GM12878 (cell line): ENCODE results near the gene EPHA8. TPM values are rescaled to one million over a fixed set of nuclear protein-coding genes. Genes with fewer than 3 reads are reported as not detected.

Experiments
- ATAC-seq: fragments of 200-7000 bp; cut with Tn5 transposase; 3 replicates; pipeline ENCODE4 v1.9.1; 2020; ENCODE audit warnings: mild to moderate bottlenecking, moderate library complexity
- BruUV-seq: library from RNA; stranded (reverse); fragments of 400-500 nt; replicated peaks from 2 replicates; lab custom pipeline; 2021; lab: Mats Ljungman, UMichigan
- CTCF ChIA-PET: fragments of 300-600 bp; sonication (Branson Sonifier 250); formaldehyde crosslinking; extraction: SDS; loops from one replicate; lab custom pipeline; 2021; ENCODE audit warnings: inconsistent platforms; lab: Yijun Ruan, JAX
- POLR2A ChIA-PET: fragments of 350-600 bp; formaldehyde crosslinking; extraction: SDS; loops from one replicate; lab custom pipeline; 2021; ENCODE audit warnings: inconsistent platforms; lab: Charles Lee
- RAD21 ChIA-PET: fragments of 300-600 bp; sonication (Branson Sonifier 250); formaldehyde crosslinking; loops from one replicate; lab custom pipeline; 2023; ENCODE audit warnings: antibody characterized with exemption; ENCODE audit not compliant: unreplicated experiment; lab: Charles Lee
- SMC1A ChIA-PET: fragments of 300-600 bp; sonication (Branson Sonifier 250); formaldehyde crosslinking; loops from one replicate; lab custom pipeline; 2023; ENCODE audit not compliant: unreplicated experiment, uncharacterized antibody; lab: Charles Lee
- DNase-seq: peaks from one replicate; pipeline ENCODE4 v3.0.0-alpha.2; 2011; ENCODE audit warnings: low read depth, low spot score
- FAIRE-seq: peaks from 3 replicates; lab custom pipeline; 2011; peaks lifted over from hg19 to GRCh38; lab: Jason Lieb, UNC
- H2AFZ ChIP-seq: 2 replicates; pipeline ENCODE4 v1.6.0; 2011; ENCODE audit warnings: low read depth, low read length, control low read depth; ENCODE audit not compliant: control insufficient read depth
- H3K27ac ChIP-seq: 2 replicates; pipeline ENCODE4 v1.5.1; 2011; ENCODE audit warnings: control low read depth; ENCODE audit not compliant: control insufficient read depth, insufficient read depth
- H3K27me3 ChIP-seq, 2 experiments: replicated peaks in 1 of 2; 2 replicates each; pipeline versions ENCODE4 v1.6.0 to v1.6.1; 2011; ENCODE audit warnings: low read length in 1 of 2; ENCODE audit not compliant: control insufficient read depth in 2 of 2, insufficient read depth in 2 of 2
- H3K36me3 ChIP-seq, 2 experiments: 2 replicates each; pipeline ENCODE4 v1.5.1; 2011; ENCODE audit warnings: low read length in 1 of 2; ENCODE audit not compliant: control insufficient read depth in 2 of 2, insufficient read depth in 2 of 2
- H3K4me1 ChIP-seq: 2 replicates; pipeline ENCODE4 v1.6.1; 2011; ENCODE audit warnings: mild to moderate bottlenecking, low read length, moderate library complexity, mixed read lengths; ENCODE audit not compliant: control insufficient read depth, insufficient read depth
- H3K4me2 ChIP-seq: 2 replicates; pipeline ENCODE4 v1.6.0; 2011; ENCODE audit warnings: control low read depth; ENCODE audit not compliant: control insufficient read depth, insufficient read depth
- H3K4me3 ChIP-seq: fragments of 200-600 bp; sonication (generic); 2 replicates; pipeline ENCODE4 v1.5.1; 2016
- H3K79me2 ChIP-seq: 2 replicates; pipeline ENCODE4 v1.6.0; 2011; ENCODE audit warnings: low read length; ENCODE audit not compliant: control insufficient read depth, insufficient read depth
- H3K9ac ChIP-seq: 2 replicates; pipeline ENCODE4 v1.8.0; 2011; ENCODE audit warnings: low read length, control low read depth, mixed read lengths; ENCODE audit not compliant: control insufficient read depth, insufficient read depth
- H3K9me3 ChIP-seq: replicated peaks from 3 replicates; pipeline ENCODE4 v1.5.1; 2011; ENCODE audit warnings: mild to moderate bottlenecking, low read length; ENCODE audit not compliant: control insufficient read depth, insufficient read depth
- H4K20me1 ChIP-seq: 2 replicates; pipeline ENCODE4 v1.6.0; 2011; ENCODE audit not compliant: control insufficient read depth, insufficient read depth
- BMI1 ChIP-seq: fragments of 450-650 bp; IDR thresholded peaks from 2 replicates; pipeline ENCODE4 v1.6.1; 2016; ENCODE audit warnings: mild to moderate bottlenecking, moderate library complexity, borderline replicate concordance
- CEBPB ChIP-seq, 2 experiments: fragments of 150-350 bp in 1 of 2; IDR thresholded peaks; 2 replicates each; pipeline ENCODE4 v1.6.1; 2012 to 2014; ENCODE audit warnings: low read depth in 2 of 2, low read length in 2 of 2, borderline replicate concordance in 1 of 2, inconsistent platforms in 1 of 2
- ESRRA ChIP-seq: IDR thresholded peaks from 2 replicates; pipeline ENCODE4 v1.6.1; 2012; ENCODE audit warnings: mild to moderate bottlenecking, low read length, improper control_type of control experiment
- FOS ChIP-seq: IDR thresholded peaks from 3 replicates; pipeline ENCODE4 v1.6.1; 2011; ENCODE audit warnings: borderline replicate concordance; ENCODE audit not compliant: insufficient read length; ENCODE audit errors: extremely low read depth
- MTA3 ChIP-seq: IDR thresholded peaks from 2 replicates; pipeline ENCODE4 v1.6.1; 2012; ENCODE audit warnings: low read length, inconsistent platforms, borderline replicate concordance
- NFYA ChIP-seq: IDR thresholded peaks from 2 replicates; pipeline ENCODE4 v1.6.1; 2011; ENCODE audit warnings: low read depth, mild to moderate bottlenecking, low read length, improper control_type of control experiment, borderline replicate concordance
- NR2F1 ChIP-seq: fragments of 450-650 bp; conservative IDR thresholded peaks from 2 replicates; pipeline ENCODE4 v1.6.1; 2017; ENCODE audit warnings: mild to moderate bottlenecking
- PAX8 ChIP-seq: fragments of 450-650 bp; IDR thresholded peaks from 2 replicates; pipeline ENCODE4 v1.6.1; 2017; ENCODE audit warnings: mild to moderate bottlenecking, moderate library complexity
- PML ChIP-seq: IDR thresholded peaks from 2 replicates; pipeline ENCODE4 v1.6.1; 2012; ENCODE audit warnings: low read length, inconsistent platforms
- POLR2AphosphoS5 ChIP-seq: IDR thresholded peaks from 2 replicates; pipeline ENCODE4 v1.6.1; 2011; ENCODE audit warnings: mild to moderate bottlenecking, low read length, inconsistent platforms
- RBBP5 ChIP-seq: fragments of 200-600 bp; sonication (generic); conservative IDR thresholded peaks from 2 replicates; pipeline ENCODE4 v1.6.1; 2016
- RELA ChIP-seq: fragments of 450-650 bp; IDR thresholded peaks from 2 replicates; pipeline ENCODE4 v1.8.0; 2014; ENCODE audit warnings: borderline replicate concordance; ENCODE audit not compliant: partially characterized antibody
- SIX5 ChIP-seq: IDR thresholded peaks from 2 replicates; pipeline ENCODE4 v1.6.1; 2011; ENCODE audit warnings: mild to moderate bottlenecking, low read depth, low read length, moderate library complexity; ENCODE audit not compliant: severe bottlenecking
- SMAD1 ChIP-seq: fragments of 450-650 bp; IDR thresholded peaks from 2 replicates; pipeline ENCODE4 v1.6.1; 2018; ENCODE audit warnings: mild to moderate bottlenecking, low read depth; ENCODE audit not compliant: partially characterized antibody
- ZNF592 ChIP-seq: fragments of 450-650 bp; IDR thresholded peaks from 2 replicates; pipeline ENCODE4 v1.6.1; 2017; ENCODE audit warnings: mild to moderate bottlenecking, moderate library complexity
- WGBS: methylation state at CpG from one replicate; pipeline ENCODE4 v1.1.6; 2016; ENCODE audit warnings: low lambda C conversion rate; ENCODE audit not compliant: insufficient replicate concordance, insufficient coverage; ENCODE audit errors: missing lambda C conversion rate; 5-methylcytosine and 5-hydroxymethylcytosine counted together
- in situ Hi-C: fragments of 300-500 bp; cut with MboI; formaldehyde crosslinking; loops from 9 replicates; pipeline ENCODE4 v1.14.3; 2018; ENCODE audit warnings: mixed read lengths
- intact Hi-C: fragments of 100-400 bp; cut with micrococcal nuclease; formaldehyde crosslinking; loops from one replicate; pipeline ENCODE4 v1.14.2; 2022; ENCODE audit not compliant: unreplicated experiment
- polyA plus RNA-seq, 11 experiments: library from polyadenylated mRNA; depleted of rRNA in 4 of 11; unstranded in 6 of 11; stranded (reverse) in 5 of 11; fragments of >200 nt; fragmentation: Nextera tagmentation in 4 of 11; fragmentation: Illumina TruSeq in 1 of 11; extraction: Ambion mirVana in 4 of 11; extraction: Trizol in 1 of 11; gene quantifications; 1 replicate in 1 of 11; 2 replicates in 10 of 11; pipeline versions ENCODE4 v1.2.1 to v1.2.3, GENCODE V29; 2011 to 2016; ENCODE audit warnings: inconsistent platforms in 2 of 11, missing spikeins in 2 of 11, low read depth in 1 of 11
- total RNA-seq, 4 experiments: library from RNA; depleted of rRNA in 3 of 4; stranded (reverse); fragments of >200 nt in 3 of 4; fragmentation: Illumina TruSeq in 1 of 4; extraction: Trizol in 1 of 4; gene quantifications; 2 replicates each; pipeline versions ENCODE4 v1.2.1 to v1.2.3, GENCODE V29; 2013 to 2021
- TF ChIP-seq, protein P1 (sequence below): fragments of 450-650 bp; IDR thresholded peaks from 2 replicates; pipeline ENCODE4 v1.6.1; 2017; ENCODE audit warnings: antibody characterized with exemption, mild to moderate bottlenecking, moderate library complexity
- TF ChIP-seq, protein P2 (sequence below): fragments of 150-350 bp; IDR thresholded peaks from 2 replicates; pipeline ENCODE4 v1.6.1; 2014; ENCODE audit warnings: mild to moderate bottlenecking, low read depth, low read length

The EPHA8 gene
- total and polyA plus RNA-seq, 10 of the 15 experiments (the other 5 are each of a cell fraction or from before 2014, with no cell fraction given): not detected

DNA sequence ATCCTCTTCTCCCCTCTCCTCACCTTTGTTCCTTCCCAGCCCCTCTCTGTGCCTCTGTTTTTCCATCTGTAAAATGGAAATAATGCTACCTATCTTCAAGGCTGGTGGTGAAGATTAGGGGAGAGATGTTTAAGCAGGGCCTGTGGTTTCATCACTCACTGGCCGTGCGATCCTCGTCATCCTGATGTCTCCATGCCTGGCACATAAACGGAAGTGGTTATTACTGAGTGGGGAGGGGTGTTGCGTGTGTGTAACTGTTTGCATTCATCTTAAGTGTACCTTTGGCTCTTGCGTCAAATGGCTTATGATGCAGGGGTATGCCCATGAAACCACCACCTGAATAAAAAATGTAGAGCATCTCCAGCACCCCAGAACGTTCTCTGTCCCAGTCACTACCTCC, 56.0 kb downstream of the EPHA8 start:
- DNase-seq: no peak
- TF ChIP-seq BMI1 (no peak), CEBPB (IDR thresholded peaks at IDR 0.05; ENCODE audit: borderline replicate concordance in 1 of 2, low read depth in 2 of 2, low read length in 2 of 2) (no peak), ESRRA (no peak), FOS (no peak), MTA3 (no peak), RBBP5 (no peak), RELA (no peak), NR2F1 (no peak), SMAD1 (no peak), ZNF592 (no peak), PML (no peak), SIX5 (no peak), POLR2AphosphoS5 (no peak), NFYA (no peak), PAX8 (no peak)
- TF ChIP-seq, protein P1, sequence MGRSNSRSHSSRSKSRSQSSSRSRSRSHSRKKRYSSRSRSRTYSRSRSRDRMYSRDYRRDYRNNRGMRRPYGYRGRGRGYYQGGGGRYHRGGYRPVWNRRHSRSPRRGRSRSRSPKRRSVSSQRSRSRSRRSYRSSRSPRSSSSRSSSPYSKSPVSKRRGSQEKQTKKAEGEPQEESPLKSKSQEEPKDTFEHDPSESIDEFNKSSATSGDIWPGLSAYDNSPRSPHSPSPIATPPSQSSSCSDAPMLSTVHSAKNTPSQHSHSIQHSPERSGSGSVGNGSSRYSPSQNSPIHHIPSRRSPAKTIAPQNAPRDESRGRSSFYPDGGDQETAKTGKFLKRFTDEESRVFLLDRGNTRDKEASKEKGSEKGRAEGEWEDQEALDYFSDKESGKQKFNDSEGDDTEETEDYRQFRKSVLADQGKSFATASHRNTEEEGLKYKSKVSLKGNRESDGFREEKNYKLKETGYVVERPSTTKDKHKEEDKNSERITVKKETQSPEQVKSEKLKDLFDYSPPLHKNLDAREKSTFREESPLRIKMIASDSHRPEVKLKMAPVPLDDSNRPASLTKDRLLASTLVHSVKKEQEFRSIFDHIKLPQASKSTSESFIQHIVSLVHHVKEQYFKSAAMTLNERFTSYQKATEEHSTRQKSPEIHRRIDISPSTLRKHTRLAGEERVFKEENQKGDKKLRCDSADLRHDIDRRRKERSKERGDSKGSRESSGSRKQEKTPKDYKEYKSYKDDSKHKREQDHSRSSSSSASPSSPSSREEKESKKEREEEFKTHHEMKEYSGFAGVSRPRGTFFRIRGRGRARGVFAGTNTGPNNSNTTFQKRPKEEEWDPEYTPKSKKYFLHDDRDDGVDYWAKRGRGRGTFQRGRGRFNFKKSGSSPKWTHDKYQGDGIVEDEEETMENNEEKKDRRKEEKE: no peak
- TF ChIP-seq, protein P2, sequence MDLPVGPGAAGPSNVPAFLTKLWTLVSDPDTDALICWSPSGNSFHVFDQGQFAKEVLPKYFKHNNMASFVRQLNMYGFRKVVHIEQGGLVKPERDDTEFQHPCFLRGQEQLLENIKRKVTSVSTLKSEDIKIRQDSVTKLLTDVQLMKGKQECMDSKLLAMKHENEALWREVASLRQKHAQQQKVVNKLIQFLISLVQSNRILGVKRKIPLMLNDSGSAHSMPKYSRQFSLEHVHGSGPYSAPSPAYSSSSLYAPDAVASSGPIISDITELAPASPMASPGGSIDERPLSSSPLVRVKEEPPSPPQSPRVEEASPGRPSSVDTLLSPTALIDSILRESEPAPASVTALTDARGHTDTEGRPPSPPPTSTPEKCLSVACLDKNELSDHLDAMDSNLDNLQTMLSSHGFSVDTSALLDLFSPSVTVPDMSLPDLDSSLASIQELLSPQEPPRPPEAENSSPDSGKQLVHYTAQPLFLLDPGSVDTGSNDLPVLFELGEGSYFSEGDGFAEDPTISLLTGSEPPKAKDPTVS: no peak

More for the DNA sequence above, 56.0 kb downstream of the EPHA8 start:
- BruUV-seq: no TSS peak
- intact Hi-C loops (no loop called here), in situ Hi-C loops (no loop called here)
- H3K79me2 ChIP-seq: no peaks in the 10 kb centered on the region
- no peak overlapping the region for H3K27ac ChIP-seq
- peaks cover 0 to 3% of the 10 kb centered on the region in 2 experiments; a peak in 3 of 4 replicates for H3K27me3 ChIP-seq
- no peak overlapping the region for H2AFZ ChIP-seq
- H3K4me3 ChIP-seq: no peak overlapping the region
- ChIA-PET CTCF (no interaction called here), POLR2A (no interaction called here), RAD21 (no interaction called here), SMC1A (no interaction called here)
- no peaks in the 10 kb centered on the region; the same call in 1 of the 2 replicates for H4K20me1 ChIP-seq
- no peak overlapping the region for H3K9ac ChIP-seq
- H3K9me3 ChIP-seq: no peaks in the 10 kb centered on the region
- H3K36me3 ChIP-seq: no peaks in the 10 kb centered on the region
- FAIRE-seq (no peak), ATAC-seq (no peak)
- 30% methylated on average over 7 of the region's 7 CpGs for WGBS
- no peak overlapping the region for H3K4me2 ChIP-seq
- no peaks in the 10 kb centered on the region for H3K4me1 ChIP-seq
